ENCODE measurements around the gene MRFAP1L1.

MRFAP1L1 gene

GRCh38 chr4:6723851-6724250 lies 14.2 kb upstream of the MRFAP1L1 start:
- Histone ChIP-seq H3K36me3 (ENCODE audit: control insufficient read depth in 2 of 2, insufficient read depth in 1 of 2, low read length in 2 of 2) (no peaks in the 10 kb centered on the region; a peak in 1 of 3 replicates), H3K9me3 (ENCODE audit: control insufficient read depth, insufficient read depth, low read depth, low read length) (no peaks in the 10 kb centered on the region), H3K27ac (ENCODE audit: extremely low read depth, low read depth, low read length) (no peak overlapping the region), H3K4me1 (ENCODE audit: control insufficient read depth, insufficient read depth, low read length) (no peaks in the 10 kb centered on the region), H3K4me3 (ENCODE audit: low read depth, low read length) (no peak overlapping the region)
- TF ChIP-seq MZF1 (tag by site-specific recombination; IDR thresholded peaks at IDR 0.05; ENCODE audit: borderline replicate concordance), result no peak
- no peak for TF ChIP-seq ZBTB48 (tag by site-specific recombination; IDR thresholded peaks at IDR 0.05)
- TF ChIP-seq ZNF624 (tag by site-specific recombination; IDR thresholded peaks at IDR 0.05), result no peak
- no peak for TF ChIP-seq ZNF155 (tag by site-specific recombination; IDR thresholded peaks at IDR 0.05)
- CTCF ChIA-PET, result interaction anchor here (0.6 kb wide), 1 partner anchor 464 kb away, joined by 6 read pairs; no protein-coding TSS in a partner anchor
- POLR2A ChIA-PET, result no interaction called here

DNA sequence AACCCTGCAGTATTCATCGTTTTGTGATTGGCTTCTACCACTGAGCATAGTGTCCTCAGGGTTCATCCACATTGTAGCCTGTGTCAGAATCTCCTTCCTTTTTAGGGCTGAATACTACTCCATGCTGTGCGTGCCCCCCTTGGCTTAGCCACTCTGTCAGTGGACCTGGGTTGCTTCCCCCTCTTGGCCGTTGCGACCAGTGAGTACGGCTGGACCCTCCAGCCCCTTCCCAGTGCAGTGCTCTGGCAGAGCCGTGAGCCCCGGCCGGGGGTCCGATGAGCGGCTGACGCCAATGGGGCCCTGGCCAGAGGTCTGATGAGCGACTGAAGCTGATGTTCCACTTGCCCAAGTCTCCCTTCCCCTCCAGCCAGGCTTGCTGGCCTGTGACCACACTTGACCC lies 13.2 kb upstream of the MRFAP1L1 start:
- peak; percentile 59 for TF ChIP-seq ZNF146 (tag by site-specific recombination; IDR thresholded peaks at IDR 0.05)
- TF ChIP-seq GLI4 (tag by site-specific recombination; IDR thresholded peaks at IDR 0.05), result no peak
- TF ChIP-seq, protein P1, sequence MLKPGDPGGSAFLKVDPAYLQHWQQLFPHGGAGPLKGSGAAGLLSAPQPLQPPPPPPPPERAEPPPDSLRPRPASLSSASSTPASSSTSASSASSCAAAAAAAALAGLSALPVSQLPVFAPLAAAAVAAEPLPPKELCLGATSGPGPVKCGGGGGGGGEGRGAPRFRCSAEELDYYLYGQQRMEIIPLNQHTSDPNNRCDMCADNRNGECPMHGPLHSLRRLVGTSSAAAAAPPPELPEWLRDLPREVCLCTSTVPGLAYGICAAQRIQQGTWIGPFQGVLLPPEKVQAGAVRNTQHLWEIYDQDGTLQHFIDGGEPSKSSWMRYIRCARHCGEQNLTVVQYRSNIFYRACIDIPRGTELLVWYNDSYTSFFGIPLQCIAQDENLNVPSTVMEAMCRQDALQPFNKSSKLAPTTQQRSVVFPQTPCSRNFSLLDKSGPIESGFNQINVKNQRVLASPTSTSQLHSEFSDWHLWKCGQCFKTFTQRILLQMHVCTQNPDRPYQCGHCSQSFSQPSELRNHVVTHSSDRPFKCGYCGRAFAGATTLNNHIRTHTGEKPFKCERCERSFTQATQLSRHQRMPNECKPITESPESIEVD (tag by site-specific recombination; IDR thresholded peaks at IDR 0.05), result no peak
- no peak for TF ChIP-seq ZNF292 (tag by site-specific recombination; IDR thresholded peaks at IDR 0.05; ENCODE audit: borderline replicate concordance, low read depth)
- TF ChIP-seq ZNF248 (tag by site-specific recombination; IDR thresholded peaks at IDR 0.05), result no peak
- H3K4me1 ChIP-seq (ENCODE audit: control insufficient read depth, insufficient read depth, low read length), result no peaks in the 10 kb centered on the region

DNA sequence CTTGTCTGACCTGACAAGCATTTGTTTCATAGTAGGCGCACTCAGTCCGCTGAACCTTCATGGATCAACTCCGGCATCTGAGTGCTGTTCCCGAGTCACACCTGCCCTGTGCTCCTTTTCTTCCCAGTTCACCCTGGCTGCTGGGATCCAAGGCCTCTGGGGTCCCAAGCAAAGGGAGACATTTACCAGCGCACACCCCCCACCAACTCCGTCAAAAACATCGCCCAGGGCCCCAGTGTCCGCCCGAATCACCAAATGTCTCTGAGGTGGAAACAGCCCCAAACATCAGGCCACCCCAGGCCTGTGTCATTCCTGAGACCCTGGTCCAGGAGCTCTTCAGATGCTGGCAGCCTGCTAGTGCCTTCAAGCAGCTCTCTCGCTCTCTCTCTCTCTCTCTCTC lies 11.5 kb upstream of the MRFAP1L1 start:
- Histone ChIP-seq H3K9me3 (ENCODE audit: control insufficient read depth, insufficient read depth, low read depth, low read length) (no peaks in the 10 kb centered on the region), H3K4me3 (ENCODE audit: low read depth, low read length) (no peak overlapping the region), H3K4me1 (ENCODE audit: control insufficient read depth, insufficient read depth, low read length) (no peaks in the 10 kb centered on the region), H3K36me3 (ENCODE audit: control insufficient read depth in 2 of 2, insufficient read depth in 1 of 2, low read length in 2 of 2) (no peaks in the 10 kb centered on the region; a peak in 1 of 3 replicates), H3K27ac (ENCODE audit: extremely low read depth, low read depth, low read length) (no peak overlapping the region)
- POLR2A ChIA-PET, result no interaction called here
- TF ChIP-seq PBX3 (CRISPR knock-in tag; IDR thresholded peaks at IDR 0.05), result no peak
- TF ChIP-seq ZNF433 (tag by site-specific recombination; IDR thresholded peaks at IDR 0.05; ENCODE audit: low read depth), result no peak
- TF ChIP-seq ZNF121 (tag by site-specific recombination; IDR thresholded peaks at IDR 0.05), result no peak
- no peak for TF ChIP-seq ZNF777 (tag by site-specific recombination; IDR thresholded peaks at IDR 0.05; ENCODE audit: borderline replicate concordance)
- no peak for TF ChIP-seq FEZF1 (tag by site-specific recombination; IDR thresholded peaks at IDR 0.05)
- TF ChIP-seq ZNF529 (tag by site-specific recombination; IDR thresholded peaks at IDR 0.05; ENCODE audit: insufficient replicate concordance), result no peak
- no peak for TF ChIP-seq REPIN1 (tag by site-specific recombination; IDR thresholded peaks at IDR 0.05; ENCODE audit: low read depth)
- TF ChIP-seq, protein P2, sequence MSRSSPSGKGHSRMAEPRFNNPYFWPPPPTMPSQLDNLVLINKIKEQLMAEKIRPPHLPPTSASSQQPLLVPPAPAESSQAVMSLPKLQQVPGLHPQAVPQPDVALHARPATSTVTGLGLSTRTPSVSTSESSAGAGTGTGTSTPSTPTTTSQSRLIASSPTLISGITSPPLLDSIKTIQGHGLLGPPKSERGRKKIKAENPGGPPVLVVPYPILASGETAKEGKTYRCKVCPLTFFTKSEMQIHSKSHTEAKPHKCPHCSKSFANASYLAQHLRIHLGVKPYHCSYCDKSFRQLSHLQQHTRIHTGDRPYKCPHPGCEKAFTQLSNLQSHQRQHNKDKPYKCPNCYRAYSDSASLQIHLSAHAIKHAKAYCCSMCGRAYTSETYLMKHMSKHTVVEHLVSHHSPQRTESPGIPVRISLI (tag by site-specific recombination; IDR thresholded peaks at IDR 0.05), result no peak
- no peak for TF ChIP-seq PRDM1 (tag by site-specific recombination; IDR thresholded peaks at IDR 0.05)
- TF ChIP-seq ZIC2 (tag by site-specific recombination; IDR thresholded peaks at IDR 0.05), result no peak
- no peak for TF ChIP-seq ZNF175 (tag by site-specific recombination; IDR thresholded peaks at IDR 0.05)
- no peak for TF ChIP-seq ZNF138 (tag by site-specific recombination; IDR thresholded peaks at IDR 0.05; ENCODE audit: borderline replicate concordance)
- TF ChIP-seq ZNF660 (tag by site-specific recombination; IDR thresholded peaks at IDR 0.05), result no peak
- TF ChIP-seq ZNF521 (tag by site-specific recombination; IDR thresholded peaks at IDR 0.05), result no peak
- no peak for TF ChIP-seq TRIM28 (IDR thresholded peaks at IDR 0.05; ENCODE audit: borderline replicate concordance, low read length)
- TF ChIP-seq ZNF311 (tag by site-specific recombination; IDR thresholded peaks at IDR 0.05; ENCODE audit: borderline replicate concordance), result no peak
- CTCF ChIA-PET, result interaction anchor here (0.6 to 8.5 kb wide), 5 partner anchors 36 to 350 kb away, joined by 3 to 111 read pairs (median 3); no protein-coding TSS in a partner anchor

More for the DNA sequence above, 13.2 kb upstream of the MRFAP1L1 start:
- H3K36me3 ChIP-seq (ENCODE audit: control insufficient read depth in 2 of 2, insufficient read depth in 1 of 2, low read length in 2 of 2), result no peaks in the 10 kb centered on the region; a peak in 1 of 3 replicates
- H3K4me3 ChIP-seq (ENCODE audit: low read depth, low read length), result no peak overlapping the region
- ChIA-PET POLR2A (no interaction called here), CTCF (interaction anchor here (8.5 kb wide), 1 partner anchor 151 kb away, joined by 111 read pairs; no protein-coding TSS in a partner anchor)
- no peaks in the 10 kb centered on the region for H3K9me3 ChIP-seq (ENCODE audit: control insufficient read depth, insufficient read depth, low read depth, low read length)
- no peak overlapping the region for H3K27ac ChIP-seq (ENCODE audit: extremely low read depth, low read depth, low read length)

All from HEK293 (cell line).